Measurements from ENCODE around the gene NUP210L. TPM values are rescaled to one million over a fixed set of nuclear protein-coding genes. Genes with fewer than 3 reads are reported as not detected.

NUP210L gene
- total and polyA plus RNA-seq, 2 experiments from 2014 or later: not detected

Other genes starting within 250 kb of the NUP210L start
- 10.8 and 19.6 TPM in 2 replicates for gene GATAD2B, start 232.1 kb downstream of the NUP210L start, total RNA-seq
- 8.1 and 11.8 TPM in 2 replicates for gene GATAD2B, start 232.1 kb downstream of the NUP210L start, polyA plus RNA-seq
- gene DENND4B, start 208.4 kb downstream of the NUP210L start, total RNA-seq: 31.3 and 42.3 TPM in 2 replicates
- 48.1 and 61.2 TPM in 2 replicates for gene DENND4B, start 208.4 kb downstream of the NUP210L start, polyA plus RNA-seq
- 11.9 and 17.9 TPM in 2 replicates for gene CRTC2, start 196.5 kb downstream of the NUP210L start, total RNA-seq
- 24.8 and 34.4 TPM in 2 replicates for gene CRTC2, start 196.5 kb downstream of the NUP210L start, polyA plus RNA-seq
- 75.8 and 83.4 TPM in 2 replicates for gene SLC39A1, start 191.5 kb downstream of the NUP210L start, total RNA-seq
- gene SLC39A1, start 191.5 kb downstream of the NUP210L start, polyA plus RNA-seq: 71.2 and 72.6 TPM in 2 replicates
- gene CREB3L4, start 187.2 kb downstream of the NUP210L start, total RNA-seq: 34.0 and 49.5 TPM in 2 replicates
- gene CREB3L4, start 187.2 kb downstream of the NUP210L start, polyA plus RNA-seq: 25.3 and 31.5 TPM in 2 replicates
- 161 and 315 TPM in 2 replicates for gene JTB, start 177.4 kb downstream of the NUP210L start, total RNA-seq
- 137 and 169 TPM in 2 replicates for gene JTB, start 177.4 kb downstream of the NUP210L start, polyA plus RNA-seq
- 30.6 and 37.6 TPM in 2 replicates for gene RAB13, start 168.7 kb downstream of the NUP210L start, total RNA-seq
- 90.6 and 108 TPM in 2 replicates for gene RAB13, start 168.7 kb downstream of the NUP210L start, polyA plus RNA-seq
- gene RPS27, start 164.3 kb downstream of the NUP210L start, total RNA-seq: 1,187 and 1,533 TPM in 2 replicates
- gene RPS27, start 164.3 kb downstream of the NUP210L start, polyA plus RNA-seq: 1,020 and 1,321 TPM in 2 replicates
- 120 and 137 TPM in 2 replicates for gene TPM3, start 37.0 kb upstream of the NUP210L start, total RNA-seq
- 109 and 139 TPM in 2 replicates for gene TPM3, start 37.0 kb upstream of the NUP210L start, polyA plus RNA-seq
- gene CFAP141, start 51.3 kb upstream of the NUP210L start, total RNA-seq: not detected in 2 replicates
- gene CFAP141, start 51.3 kb upstream of the NUP210L start, polyA plus RNA-seq: not detected in 2 replicates
- 111 and 190 TPM in 2 replicates for gene UBAP2L, start 65.9 kb upstream of the NUP210L start, total RNA-seq
- gene UBAP2L, start 65.9 kb upstream of the NUP210L start, polyA plus RNA-seq: 142 and 164 TPM in 2 replicates
- gene HAX1, start 117.6 kb upstream of the NUP210L start, total RNA-seq: 92.1 and 101 TPM in 2 replicates
- gene HAX1, start 117.6 kb upstream of the NUP210L start, polyA plus RNA-seq: 106 and 112 TPM in 2 replicates
- 4.8 and 11.2 TPM in 2 replicates for gene AQP10, start 166.0 kb upstream of the NUP210L start, total RNA-seq
- 5.4 and 20.6 TPM in 2 replicates for gene AQP10, start 166.0 kb upstream of the NUP210L start, polyA plus RNA-seq
- gene ATP8B2, start 170.5 kb upstream of the NUP210L start, total RNA-seq: 102 and 116 TPM in 2 replicates
- gene ATP8B2, start 170.5 kb upstream of the NUP210L start, polyA plus RNA-seq: 12.8 and 13.5 TPM in 2 replicates

All from cardiac muscle cell (in vitro differentiated cells and primary cell).